ENCODE data around the gene MNT. TPM values are rescaled to one million over a fixed set of nuclear protein-coding genes. Genes with fewer than 3 reads are reported as not detected.
A peak's percentile ranks its signal among the peaks of the same experiment; 100 is the strongest.

Gene MNT
- total RNA-seq, 1 donor from 2014 or later, result 9.9 TPM

DNA sequence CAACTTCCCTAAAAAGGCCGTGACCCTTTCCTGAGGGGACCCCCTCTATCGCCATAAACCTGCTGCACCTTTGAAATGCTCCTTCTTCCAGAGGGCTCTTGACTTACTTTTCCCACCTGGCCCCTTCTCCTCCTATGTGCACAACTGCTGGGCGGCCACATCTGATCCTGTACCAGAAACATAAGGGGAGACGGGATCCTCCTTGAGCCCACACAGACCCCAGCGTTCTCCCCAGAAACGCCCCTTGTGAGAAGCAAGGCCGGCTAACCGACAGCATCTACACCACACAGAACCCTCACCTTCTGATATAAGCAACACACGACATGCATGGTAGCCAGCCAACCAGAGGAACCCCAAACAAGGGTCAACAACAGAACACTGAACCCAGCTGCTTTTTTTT is 14.2 kb upstream of the MNT start:
- TF ChIP-seq, protein P1, sequence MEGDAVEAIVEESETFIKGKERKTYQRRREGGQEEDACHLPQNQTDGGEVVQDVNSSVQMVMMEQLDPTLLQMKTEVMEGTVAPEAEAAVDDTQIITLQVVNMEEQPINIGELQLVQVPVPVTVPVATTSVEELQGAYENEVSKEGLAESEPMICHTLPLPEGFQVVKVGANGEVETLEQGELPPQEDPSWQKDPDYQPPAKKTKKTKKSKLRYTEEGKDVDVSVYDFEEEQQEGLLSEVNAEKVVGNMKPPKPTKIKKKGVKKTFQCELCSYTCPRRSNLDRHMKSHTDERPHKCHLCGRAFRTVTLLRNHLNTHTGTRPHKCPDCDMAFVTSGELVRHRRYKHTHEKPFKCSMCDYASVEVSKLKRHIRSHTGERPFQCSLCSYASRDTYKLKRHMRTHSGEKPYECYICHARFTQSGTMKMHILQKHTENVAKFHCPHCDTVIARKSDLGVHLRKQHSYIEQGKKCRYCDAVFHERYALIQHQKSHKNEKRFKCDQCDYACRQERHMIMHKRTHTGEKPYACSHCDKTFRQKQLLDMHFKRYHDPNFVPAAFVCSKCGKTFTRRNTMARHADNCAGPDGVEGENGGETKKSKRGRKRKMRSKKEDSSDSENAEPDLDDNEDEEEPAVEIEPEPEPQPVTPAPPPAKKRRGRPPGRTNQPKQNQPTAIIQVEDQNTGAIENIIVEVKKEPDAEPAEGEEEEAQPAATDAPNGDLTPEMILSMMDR (IDR thresholded peaks at IDR 0.05; ENCODE audit: borderline replicate concordance), result no peak
- intact Hi-C loops (cut with micrococcal nuclease), result no loop called here
- Histone ChIP-seq H3K4me1 (peaks cover 46% of the 10 kb centered on the region), H3K27ac (replicated peaks) (no peak overlapping the region), H3K27me3 (ENCODE audit: low read depth) (no peaks in the 10 kb centered on the region), H3K9me3 (replicated peaks) (no peaks in the 10 kb centered on the region), H3K4me3 (no peak overlapping the region), H3K36me3 (peaks cover 22% of the 10 kb centered on the region)
- DNase-seq, result no peak

DNA sequence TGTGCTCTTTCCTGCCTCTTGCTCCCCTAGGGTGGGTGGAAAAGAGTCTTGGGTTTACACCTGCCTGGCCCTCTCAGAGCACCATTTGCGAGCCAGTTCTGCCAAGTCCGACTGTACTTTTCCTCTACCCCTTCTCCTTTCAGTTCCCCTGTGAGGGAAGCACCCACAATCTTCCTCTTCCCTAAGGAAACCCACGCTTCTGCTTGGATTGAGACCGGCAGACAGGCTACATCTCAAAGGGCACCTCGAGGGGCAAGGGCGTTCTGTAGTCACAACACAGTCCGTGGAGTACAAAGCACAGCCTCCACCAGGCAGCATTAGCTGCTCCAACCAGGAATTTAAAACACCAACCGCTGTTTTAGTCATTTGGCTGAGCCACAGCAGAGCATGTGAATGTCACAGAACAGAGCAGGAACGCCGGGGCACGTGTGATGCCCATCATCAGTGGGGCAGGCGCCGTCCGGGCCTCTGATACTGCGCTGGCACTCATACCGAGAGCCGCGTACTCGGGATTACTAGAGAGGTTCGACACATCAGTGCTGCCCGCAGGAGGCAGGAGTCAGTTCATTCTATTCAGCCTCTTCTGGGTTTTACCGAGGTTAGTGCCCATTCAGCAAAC is 13.7 kb upstream of the MNT start:
- no peaks in the 10 kb centered on the region for H3K27me3 ChIP-seq (ENCODE audit: low read depth)
- peaks cover 46% of the 10 kb centered on the region for H3K4me1 ChIP-seq
- intact Hi-C loops (cut with micrococcal nuclease), result no loop called here

DNA sequence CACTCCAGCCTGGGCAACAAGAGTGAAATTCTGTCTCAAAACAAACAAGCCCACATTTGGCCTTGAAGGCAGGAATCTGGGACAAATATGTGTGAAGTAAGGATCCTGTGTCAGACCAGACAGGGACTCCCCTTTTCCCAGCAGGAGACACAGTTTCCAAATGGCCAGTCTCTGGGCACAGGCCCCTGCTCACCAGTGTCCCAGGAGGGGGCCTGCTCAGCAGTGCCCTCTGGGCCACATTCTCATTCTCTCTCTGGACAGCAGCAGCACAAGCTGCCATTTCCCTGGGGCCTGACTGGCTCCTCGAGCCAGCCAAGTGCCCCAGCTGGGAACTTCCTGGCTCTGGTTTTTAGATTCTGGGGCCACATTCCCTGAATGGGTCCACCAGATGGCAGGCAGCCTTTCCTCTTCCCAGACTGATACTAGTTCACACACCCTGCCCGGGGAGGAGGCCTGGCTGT is 11.7 kb upstream of the MNT start:
- peaks cover 8% of the 10 kb centered on the region for H3K36me3 ChIP-seq
- peaks cover 35% of the 10 kb centered on the region for H3K4me1 ChIP-seq
- peak overlapping the region; percentile 62 for H3K27ac ChIP-seq (replicated peaks)
- H3K27me3 ChIP-seq (ENCODE audit: low read depth), result no peaks in the 10 kb centered on the region
- H3K4me3 ChIP-seq, result no peak overlapping the region
- no peaks in the 10 kb centered on the region for H3K9me3 ChIP-seq (replicated peaks)
- intact Hi-C loops (cut with micrococcal nuclease), result no loop called here
- no peak for DNase-seq
- TF ChIP-seq, protein P1 (IDR thresholded peaks at IDR 0.05; ENCODE audit: borderline replicate concordance), result no peak

More for the DNA sequence above, 13.7 kb upstream of the MNT start:
- Histone ChIP-seq H3K4me3 (no peak overlapping the region), H3K9me3 (replicated peaks) (no peaks in the 10 kb centered on the region), H3K36me3 (peaks cover 17% of the 10 kb centered on the region), H3K27ac (replicated peaks) (no peak overlapping the region)
- TF ChIP-seq, protein P1 (IDR thresholded peaks at IDR 0.05; ENCODE audit: borderline replicate concordance), result no peak
- DNase-seq, result no peak

DNA sequence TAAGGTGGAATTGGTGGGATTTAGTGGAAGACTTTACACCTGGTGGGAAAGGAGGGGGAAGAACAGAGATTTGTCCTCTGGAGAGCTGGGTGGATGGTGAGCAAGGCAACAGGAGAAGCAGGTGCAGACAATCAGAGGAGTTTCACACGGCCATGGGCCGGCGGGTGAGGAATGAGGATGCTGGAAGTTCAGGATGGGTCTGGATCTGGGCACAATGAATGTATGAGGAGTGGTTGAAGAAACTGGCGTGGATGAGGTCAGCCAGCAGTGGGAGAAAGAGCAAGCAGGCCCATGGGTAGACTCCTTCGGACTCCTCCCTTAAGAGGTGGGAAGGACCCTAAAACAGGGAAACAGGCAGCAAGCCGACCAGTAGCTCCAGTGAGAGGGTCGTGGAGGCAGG is 10.1 kb upstream of the MNT start:
- TF ChIP-seq, protein P1 (IDR thresholded peaks at IDR 0.05; ENCODE audit: borderline replicate concordance), result no peak
- Histone ChIP-seq H3K36me3 (peaks cover 8% of the 10 kb centered on the region), H3K4me3 (no peak overlapping the region), H3K27ac (replicated peaks) (no peak overlapping the region), H3K27me3 (ENCODE audit: low read depth) (no peaks in the 10 kb centered on the region), H3K4me1 (peaks cover 44% of the 10 kb centered on the region), H3K9me3 (replicated peaks) (no peaks in the 10 kb centered on the region)
- no peak for DNase-seq
- intact Hi-C loops (cut with micrococcal nuclease), result no loop called here

DNA sequence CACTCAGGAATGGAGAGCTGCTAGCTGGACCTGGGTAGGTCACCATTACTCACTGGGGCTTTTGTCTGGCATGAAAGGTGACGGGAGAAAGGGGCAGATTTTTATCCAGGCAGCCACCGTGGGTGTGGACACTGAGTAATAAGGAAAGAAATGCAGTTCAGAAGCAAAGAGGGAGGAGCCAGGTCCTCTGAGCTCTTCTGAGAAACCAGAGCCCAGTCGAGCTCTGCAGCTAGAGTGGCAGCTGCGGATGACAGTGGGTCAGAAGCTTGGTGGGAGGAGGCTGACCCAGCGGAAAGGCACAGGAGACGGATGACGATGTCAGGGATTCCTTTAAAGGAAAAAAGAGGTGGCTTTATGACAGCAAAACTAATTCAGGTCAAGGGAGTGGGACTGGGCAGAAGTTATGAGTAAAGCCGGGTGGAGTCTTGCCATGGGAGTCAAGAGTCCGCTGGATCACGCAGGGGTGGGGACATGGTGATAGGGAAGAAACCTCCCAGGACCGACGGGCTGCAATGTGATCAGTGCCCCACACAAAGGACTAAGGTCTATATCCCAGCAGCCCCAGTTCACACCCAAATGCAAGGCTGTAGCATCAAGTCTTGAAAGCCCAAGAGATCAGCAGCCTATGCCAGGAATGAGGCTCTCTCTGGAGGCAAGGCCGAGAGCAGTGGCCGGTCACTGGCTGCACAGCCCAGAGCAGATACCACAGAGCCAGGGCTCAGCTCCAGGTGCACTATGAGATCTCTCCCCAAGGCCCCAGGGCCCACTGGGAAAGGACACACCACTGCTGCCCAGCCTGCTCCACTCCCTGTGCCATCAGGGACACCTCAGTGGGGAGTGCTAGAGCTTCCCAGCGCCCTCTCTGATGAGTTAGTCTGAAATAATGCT is 6.3 kb upstream of the MNT start:
- H3K4me1 ChIP-seq, result peaks cover 59% of the 10 kb centered on the region

More for the DNA sequence above, 6.3 kb upstream of the MNT start:
- intact Hi-C loops (cut with micrococcal nuclease), result no loop called here
- H3K4me3 ChIP-seq, result no peak overlapping the region
- no peaks in the 10 kb centered on the region for H3K27me3 ChIP-seq (ENCODE audit: low read depth)
- peak overlapping the region; percentile 99 for H3K27ac ChIP-seq (replicated peaks)
- H3K9me3 ChIP-seq (replicated peaks), result no peaks in the 10 kb centered on the region
- peak; percentile 58 for DNase-seq
- no peaks in the 10 kb centered on the region for H3K36me3 ChIP-seq
- TF ChIP-seq, protein P1 (IDR thresholded peaks at IDR 0.05; ENCODE audit: borderline replicate concordance), result no peak

Measured in left ventricle myocardium inferior (tissue), 1 donor.